HG02763 (cell line): ENCODE data around the gene PPM1M.

Source experiments
- ATAC-seq: cut with Tn5 transposase; IDR thresholded peaks from one replicate; pipeline ENCODE4 v1.9.1; 2021; ENCODE audit warnings: mild to moderate bottlenecking, moderate library complexity; ENCODE audit not compliant: unreplicated experiment

The PPM1M gene

DNA sequence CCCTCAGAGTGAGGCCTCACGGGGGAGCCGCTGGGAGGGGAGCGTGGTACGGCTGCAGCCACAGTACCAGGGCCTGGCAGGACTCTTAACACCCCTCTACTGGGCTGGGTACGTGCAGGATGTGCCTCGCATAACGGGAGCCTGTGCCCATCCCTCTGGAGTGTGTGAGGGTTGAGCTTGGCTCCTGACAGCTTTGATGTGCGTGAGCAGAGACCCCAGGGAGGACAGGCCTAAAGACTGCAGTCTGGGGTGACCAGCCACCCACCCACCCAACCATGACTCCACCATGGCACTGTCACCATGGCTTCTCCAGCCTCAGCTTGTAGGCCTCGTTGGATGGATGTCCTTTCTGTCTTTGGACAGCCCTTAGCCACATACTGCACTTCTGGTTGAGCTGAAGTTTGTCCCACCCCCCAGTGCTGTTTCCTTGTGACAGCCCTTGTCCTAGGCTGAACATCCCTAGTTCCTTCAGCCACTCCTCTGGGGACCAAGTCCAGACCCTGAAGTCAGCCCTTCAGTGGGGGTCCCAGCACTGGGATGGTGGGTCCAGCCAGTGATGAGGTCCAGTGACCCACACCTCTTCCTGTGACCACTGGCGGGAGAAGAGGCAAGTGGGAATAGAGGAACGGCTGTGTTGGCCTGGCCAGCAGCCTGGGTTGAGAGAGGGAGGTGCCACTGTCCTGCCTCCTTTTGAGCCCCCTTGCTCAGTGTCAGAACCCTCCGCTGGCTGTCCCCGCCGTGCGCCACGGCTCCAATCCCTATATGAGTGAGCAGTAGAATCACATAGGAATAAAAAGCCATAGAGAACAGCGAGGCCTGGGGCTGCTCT lies 48.1 kb downstream of the PPM1M start:
- no peak for ATAC-seq

GRCh38 chr3:52294320-52295150 lies 49.0 kb downstream of the PPM1M start:
- no peak for ATAC-seq

DNA sequence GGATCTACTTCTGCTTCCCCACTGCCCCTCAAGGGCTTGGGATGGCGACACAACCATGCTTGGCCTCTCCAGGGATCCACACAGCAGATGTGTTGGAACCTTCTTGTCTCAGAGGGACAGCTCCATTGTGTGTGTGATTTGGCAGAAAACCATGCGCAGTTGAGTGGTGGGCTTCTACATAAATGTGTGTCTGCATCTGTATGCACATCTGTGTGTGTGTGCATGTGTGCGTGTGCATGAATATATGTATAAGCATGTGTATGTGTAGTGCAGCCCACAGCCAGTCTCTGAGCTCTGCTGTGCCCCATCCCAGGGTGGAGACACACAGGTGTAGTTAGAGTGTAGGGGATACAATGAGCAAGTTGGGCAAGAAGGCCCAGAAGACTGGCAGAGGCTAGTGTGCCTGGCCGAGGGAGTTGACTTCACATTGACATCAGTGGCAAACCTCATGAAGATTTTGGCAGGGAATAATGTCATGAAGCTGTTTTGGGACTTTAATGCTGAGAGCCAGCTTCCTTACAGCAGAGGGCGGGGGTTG lies 50.2 kb downstream of the PPM1M start:
- ATAC-seq, result no peak

GRCh38 chr3:52297242-52298148 lies 51.9 kb downstream of the PPM1M start:
- ATAC-seq, result no peak

DNA sequence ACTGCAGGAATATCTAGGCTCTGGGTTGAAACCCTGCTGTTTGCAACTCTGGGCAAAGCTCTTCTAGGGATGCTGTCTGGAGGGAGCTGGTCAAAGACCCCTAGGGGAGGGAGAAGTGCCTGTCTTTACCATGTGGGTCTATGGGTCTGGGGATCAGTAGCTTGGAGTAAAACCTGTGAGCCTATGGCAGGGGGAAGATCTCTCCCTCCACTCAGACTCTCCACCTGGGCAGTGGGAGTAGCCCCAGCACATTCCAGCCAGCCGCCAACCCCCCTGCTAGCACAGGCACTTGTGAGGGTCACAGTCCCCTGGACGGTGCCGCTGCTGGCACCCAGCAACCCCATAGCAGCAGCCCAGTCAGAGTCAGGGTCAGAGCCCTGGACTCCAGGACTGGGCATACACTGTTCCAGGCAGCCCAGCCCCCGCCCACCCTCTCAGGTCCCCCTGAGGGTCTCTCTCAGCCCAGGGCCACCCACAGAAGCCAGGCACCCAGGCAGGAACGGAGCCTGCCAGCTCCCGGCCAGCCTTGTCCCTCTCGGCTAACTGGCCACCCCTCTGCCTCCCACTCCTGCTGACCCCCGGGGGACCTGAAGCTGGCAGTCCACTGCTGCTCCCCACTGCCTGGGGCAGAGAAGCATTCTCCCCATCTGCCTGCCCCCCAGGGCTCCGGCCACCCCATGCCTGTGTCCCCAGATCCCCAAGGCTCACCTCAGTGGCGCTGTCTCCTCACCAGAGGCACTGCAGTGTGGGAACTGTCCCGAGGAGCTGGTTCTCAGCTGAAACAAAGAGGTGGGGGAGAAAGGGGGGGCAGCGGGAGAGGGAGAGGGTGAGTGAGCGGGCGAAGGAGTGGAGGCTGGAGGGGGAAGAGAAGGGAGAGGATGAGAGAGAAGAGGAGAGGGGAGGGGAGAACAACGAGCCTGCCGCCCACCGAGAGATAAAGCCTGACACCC lies 52.9 kb downstream of the PPM1M start:
- no peak for ATAC-seq

DNA sequence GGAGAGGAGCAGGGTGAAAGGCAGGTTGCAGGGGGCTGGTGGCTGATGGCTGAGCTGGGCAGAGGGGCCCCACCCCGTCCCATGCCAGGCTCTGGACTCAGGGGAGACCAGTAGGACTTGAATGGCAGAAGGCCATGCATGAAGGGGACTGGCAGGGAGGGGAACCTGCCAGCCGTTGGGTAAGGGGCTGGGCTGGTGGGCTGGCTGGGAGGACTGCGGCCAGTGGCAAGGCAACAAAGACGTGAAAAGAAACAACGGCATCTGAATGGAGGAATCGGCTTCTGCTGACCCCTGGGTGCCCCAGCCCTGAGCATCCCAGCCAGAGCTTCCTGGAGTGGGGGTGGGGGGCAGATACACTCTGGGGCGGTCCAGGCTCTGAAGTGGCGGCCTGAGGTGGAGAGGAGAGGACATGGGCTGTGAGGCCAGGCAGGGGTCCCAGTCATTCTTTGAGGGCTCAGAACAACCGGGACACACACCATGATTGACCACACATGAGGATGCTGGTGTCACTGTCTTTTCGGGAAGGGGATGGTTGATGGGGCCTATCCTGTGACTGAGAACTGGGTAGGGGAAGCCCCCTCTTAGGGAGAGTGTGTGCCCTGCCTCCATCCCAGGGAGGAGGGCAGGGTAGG lies 53.8 kb downstream of the PPM1M start:
- ATAC-seq, result no peak
